DOHH2 (cell line): ENCODE results near the gene KMT2B.

Experiments
- H3F3A ChIP-seq: fragments of 200-600 bp; sonication (generic), shearing (Covaris generic); 2 replicates; pipeline ENCODE4 v1.6.0; 2016; ENCODE audit warnings: antibody characterized with exemption, mild to moderate bottlenecking; ENCODE audit not compliant: control insufficient read depth, insufficient read depth
- H3K27ac ChIP-seq: fragments of 200-600 bp; sonication (generic); 2 replicates; pipeline ENCODE4 v1.5.1; 2014; ENCODE audit warnings: low read depth, mild to moderate bottlenecking, low read length, moderate library complexity
- H3K27me3 ChIP-seq: fragments of 200-600 bp; sonication (generic); 2 replicates; pipeline ENCODE4 v1.6.1; 2014; ENCODE audit warnings: mild to moderate bottlenecking, low read length, mixed read lengths; ENCODE audit not compliant: control insufficient read depth
- H3K36me3 ChIP-seq: fragments of 200-600 bp; sonication (generic); 2 replicates; pipeline ENCODE4 v1.6.1; 2014; ENCODE audit warnings: mild to moderate bottlenecking, low read length, moderate library complexity, mixed read lengths; ENCODE audit not compliant: control insufficient read depth
- H3K4me1 ChIP-seq: fragments of 200-600 bp; sonication (generic); 2 replicates; pipeline ENCODE4 v1.6.1; 2014; ENCODE audit warnings: mild to moderate bottlenecking, low read length, mixed read lengths; ENCODE audit not compliant: control insufficient read depth
- H3K4me2 ChIP-seq: fragments of 200-600 bp; sonication (generic); 2 replicates; pipeline ENCODE4 v1.6.0; 2014; ENCODE audit warnings: mild to moderate bottlenecking, low read length, moderate library complexity
- H3K4me3 ChIP-seq: fragments of 200-600 bp; sonication (generic); 2 replicates; pipeline ENCODE4 v1.5.1; 2014; ENCODE audit warnings: mild to moderate bottlenecking, low read length, mixed read lengths
- H3K79me2 ChIP-seq: fragments of 200-600 bp; sonication (generic); 2 replicates; pipeline ENCODE4 v1.6.1; 2014; ENCODE audit warnings: mild to moderate bottlenecking, low read length, mixed read lengths; ENCODE audit not compliant: control insufficient read depth
- H3K9me2 ChIP-seq: fragments of 200-600 bp; sonication (generic); replicated peaks from 2 replicates; pipeline ENCODE4 v1.6.1; 2014; ENCODE audit warnings: mild to moderate bottlenecking, low read length, mixed read lengths; ENCODE audit not compliant: control insufficient read depth
- H3K9me3 ChIP-seq: fragments of 200-600 bp; sonication (generic); 2 replicates; pipeline ENCODE4 v1.6.1; 2014; ENCODE audit warnings: antibody characterized with exemption, low read length, mixed read lengths; ENCODE audit not compliant: control insufficient read depth, insufficient read depth
- H4K20me1 ChIP-seq: fragments of 200-600 bp; sonication (generic); 2 replicates; pipeline ENCODE4 v1.6.0; 2014; ENCODE audit warnings: low read depth, mild to moderate bottlenecking, antibody characterized with exemption, low read length, moderate library complexity; ENCODE audit not compliant: control insufficient read depth, insufficient read depth
- EZH2phosphoT487 ChIP-seq: fragments of 200-600 bp; sonication (generic); IDR thresholded peaks from 2 replicates; pipeline ENCODE4 v1.6.1; 2017; ENCODE audit warnings: borderline replicate concordance, mild to moderate bottlenecking, antibody characterized with exemption, low read length, moderate library complexity, mixed read lengths
- TF ChIP-seq, protein P1 (sequence below): fragments of 200-600 bp; sonication (generic); IDR thresholded peaks from one replicate; pipeline ENCODE4 v1.5.1; 2014; ENCODE audit warnings: antibody characterized with exemption, mild to moderate bottlenecking, low read depth, low read length; ENCODE audit not compliant: poor library complexity, severe bottlenecking

Gene KMT2B

DNA sequence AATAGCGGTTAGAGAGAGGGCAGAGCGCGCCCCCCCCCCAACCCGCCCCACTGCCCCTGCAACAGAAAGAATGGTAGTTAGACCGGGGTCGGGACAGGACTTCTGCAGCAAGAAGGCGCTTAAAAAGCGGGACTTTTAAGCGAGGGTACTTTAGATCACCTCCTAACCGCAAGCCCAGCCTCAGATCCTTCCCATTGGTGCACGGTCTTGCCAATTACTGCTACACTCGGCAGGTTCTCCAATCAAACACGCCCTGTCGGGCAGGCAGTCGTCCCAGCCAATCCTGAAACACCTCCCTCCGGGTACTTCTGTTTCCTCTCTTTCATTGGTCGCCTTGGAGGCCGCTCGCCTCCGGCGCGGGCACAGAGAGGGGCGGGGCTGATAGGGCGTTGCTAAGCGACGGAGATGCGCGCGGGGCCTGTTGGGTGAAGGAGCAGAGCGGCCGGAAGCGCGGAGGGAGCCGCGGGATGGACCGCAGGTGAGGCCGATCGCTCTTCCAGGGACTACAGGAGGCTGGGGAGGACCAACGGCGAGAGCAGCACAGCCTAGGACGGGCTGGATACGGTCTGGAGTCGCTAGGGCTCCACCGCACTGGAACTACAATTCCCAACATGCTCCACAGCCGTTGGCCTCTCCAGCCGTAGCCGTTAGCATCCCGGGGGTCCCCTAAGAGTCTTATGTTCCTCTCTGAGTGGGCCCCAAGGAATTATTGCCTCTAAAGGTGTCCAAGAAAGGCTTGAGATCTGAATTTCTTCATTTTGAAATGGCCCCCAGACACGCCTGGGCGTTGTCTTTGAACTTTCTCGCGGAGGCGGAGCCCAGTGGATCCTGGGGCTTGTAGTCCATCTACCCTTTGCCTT is 40.2 kb downstream of the KMT2B start, which contains the start of gene PROSER3:
Gene PROSER3, plus strand, starts transcription at position 428 of the 860 bp plus-strand sequence. Its CDS starts 40 bp downstream, at position 468.
- no peaks in the 10 kb centered on the region for H3K9me2 ChIP-seq
- peaks cover 21% of the 10 kb centered on the region for H3K4me1 ChIP-seq
- peak within 1 kb of the TSS; percentile 75 for H3K27ac ChIP-seq
- H3K79me2 ChIP-seq = peaks cover 31% of the 10 kb centered on the region
- peaks cover 25% of the 10 kb centered on the region for H3K36me3 ChIP-seq
- H3K4me3 ChIP-seq = peak within 1 kb of the TSS; percentile 80
- peak within 1 kb of the TSS; percentile 93 for H3K4me2 ChIP-seq
- H4K20me1 ChIP-seq = 0 out of 2 replicates have a peak, but pooled peaks cover 4% of the 10 kb centered on the region
- no peaks in the 10 kb centered on the region for H3F3A ChIP-seq
- H3K27me3 ChIP-seq = no peaks in the 10 kb centered on the region
- H3K9me3 ChIP-seq = no peaks in the 10 kb centered on the region
- no peak for TF ChIP-seq EZH2phosphoT487
- TF ChIP-seq, protein P1, sequence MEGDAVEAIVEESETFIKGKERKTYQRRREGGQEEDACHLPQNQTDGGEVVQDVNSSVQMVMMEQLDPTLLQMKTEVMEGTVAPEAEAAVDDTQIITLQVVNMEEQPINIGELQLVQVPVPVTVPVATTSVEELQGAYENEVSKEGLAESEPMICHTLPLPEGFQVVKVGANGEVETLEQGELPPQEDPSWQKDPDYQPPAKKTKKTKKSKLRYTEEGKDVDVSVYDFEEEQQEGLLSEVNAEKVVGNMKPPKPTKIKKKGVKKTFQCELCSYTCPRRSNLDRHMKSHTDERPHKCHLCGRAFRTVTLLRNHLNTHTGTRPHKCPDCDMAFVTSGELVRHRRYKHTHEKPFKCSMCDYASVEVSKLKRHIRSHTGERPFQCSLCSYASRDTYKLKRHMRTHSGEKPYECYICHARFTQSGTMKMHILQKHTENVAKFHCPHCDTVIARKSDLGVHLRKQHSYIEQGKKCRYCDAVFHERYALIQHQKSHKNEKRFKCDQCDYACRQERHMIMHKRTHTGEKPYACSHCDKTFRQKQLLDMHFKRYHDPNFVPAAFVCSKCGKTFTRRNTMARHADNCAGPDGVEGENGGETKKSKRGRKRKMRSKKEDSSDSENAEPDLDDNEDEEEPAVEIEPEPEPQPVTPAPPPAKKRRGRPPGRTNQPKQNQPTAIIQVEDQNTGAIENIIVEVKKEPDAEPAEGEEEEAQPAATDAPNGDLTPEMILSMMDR = no peak

- Histone ChIP-seq H4K20me1 (0 out of 2 replicates have a peak, but pooled peaks cover 4% of the 10 kb centered on the region), H3K79me2 (peaks cover 31% of the 10 kb centered on the region), H3K27ac (no peak overlapping the region), H3K9me3 (no peaks in the 10 kb centered on the region), H3K9me2 (no peaks in the 10 kb centered on the region), H3K36me3 (peaks cover 27% of the 10 kb centered on the region), H3K4me3 (0 out of 2 replicates have a peak overlapping the region, but pooled peaks have one; percentile 80), H3K4me1 (peaks cover 21% of the 10 kb centered on the region), H3K27me3 (no peaks in the 10 kb centered on the region), H3F3A (no peaks in the 10 kb centered on the region), H3K4me2 (peak overlapping the region; percentile 14; the same call in 1 of the 2 replicates)
- TF ChIP-seq EZH2phosphoT487 = no peak
- TF ChIP-seq, protein P1 = no peak
Measured at GRCh38 chr19:35759697-35760096, 41.9 kb downstream of the KMT2B start.

- peaks cover 30% of the 10 kb centered on the region for H3K36me3 ChIP-seq
- no peaks in the 10 kb centered on the region for H3F3A ChIP-seq
- no peak overlapping the region for H3K4me2 ChIP-seq
- no peaks in the 10 kb centered on the region for H3K9me2 ChIP-seq
- H3K27ac ChIP-seq = no peak overlapping the region
- 0 out of 2 replicates have a peak, but pooled peaks cover 4% of the 10 kb centered on the region for H4K20me1 ChIP-seq
- H3K27me3 ChIP-seq = no peaks in the 10 kb centered on the region
- no peak overlapping the region for H3K4me3 ChIP-seq
- TF ChIP-seq, protein P1 = no peak
- no peak for TF ChIP-seq EZH2phosphoT487
- peaks cover 31% of the 10 kb centered on the region for H3K79me2 ChIP-seq
- peaks cover 21% of the 10 kb centered on the region for H3K4me1 ChIP-seq
- H3K9me3 ChIP-seq = no peaks in the 10 kb centered on the region
Measured at GRCh38 chr19:35760711-35761349, 43.0 kb downstream of the KMT2B start.
